ENCODE data around the gene TAF11.

TAF11 gene

GRCh38 chr6:34865107-34865506 lies 22.7 kb downstream of the TAF11 start:
- TF ChIP-seq CTCF (IDR thresholded peaks at IDR 0.05; ENCODE audit: insufficient read depth, missing control alignments), result no peak
- FAIRE-seq, result no peak
- no peak for DNase-seq (ENCODE audit: insufficient read length, low spot score)

DNA sequence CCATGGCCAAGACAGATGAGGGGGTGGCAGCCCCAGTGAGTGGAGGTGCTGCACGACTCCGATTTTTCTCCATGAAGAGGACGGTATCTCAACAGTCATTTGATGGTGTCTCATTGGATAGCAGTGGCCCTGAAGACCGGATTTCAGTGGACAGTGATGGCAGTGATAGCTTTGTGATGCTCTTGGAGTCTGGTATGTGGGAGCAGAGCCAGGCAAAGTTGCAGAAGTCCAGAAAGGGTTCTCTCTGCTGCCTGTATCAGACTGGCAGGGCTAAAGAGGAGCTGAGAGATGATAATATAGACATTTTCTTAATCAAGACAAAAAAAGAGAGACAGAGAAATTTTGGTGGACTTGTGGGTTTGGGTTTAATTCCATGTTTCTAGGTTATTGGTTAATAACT lies 23.8 kb downstream of the TAF11 start:
- DNase-seq (ENCODE audit: insufficient read length, low spot score) (no peak), FAIRE-seq (no peak)
- no peak for TF ChIP-seq CTCF (IDR thresholded peaks at IDR 0.05; ENCODE audit: insufficient read depth, missing control alignments)

GRCh38 chr6:34860776-34861175 lies 27.1 kb downstream of the TAF11 start:
- FAIRE-seq (no peak), DNase-seq (ENCODE audit: insufficient read length, low spot score) (no peak)
- no peak for TF ChIP-seq CTCF (IDR thresholded peaks at IDR 0.05; ENCODE audit: insufficient read depth, missing control alignments)

- FAIRE-seq (no peak), DNase-seq (ENCODE audit: insufficient read length, low spot score) (no peak)
- no peak for TF ChIP-seq CTCF (IDR thresholded peaks at IDR 0.05; ENCODE audit: insufficient read depth, missing control alignments)
These were observed 27.9 kb downstream of the TAF11 start for GRCh38 chr6:34859951-34860350.

DNA sequence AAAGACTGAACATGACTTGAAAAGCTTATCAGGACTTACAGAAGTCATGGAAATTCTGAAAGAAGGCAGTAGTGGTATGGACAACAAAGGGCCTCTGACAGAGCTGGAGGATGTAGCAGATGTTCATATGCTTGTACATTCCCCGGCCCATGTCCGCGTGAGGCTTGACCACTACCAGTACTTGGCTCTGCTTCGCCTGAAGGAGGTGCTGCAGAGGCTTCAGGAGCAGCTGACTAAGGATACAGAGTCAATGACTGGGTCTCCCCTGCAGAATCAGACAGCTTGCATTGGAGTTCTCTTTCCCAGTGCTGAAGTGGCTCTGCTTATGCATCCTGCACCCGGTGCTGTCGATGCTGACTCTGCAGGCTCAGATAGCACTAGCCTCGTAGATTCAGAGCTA lies 29.2 kb downstream of the TAF11 start:
- no peak for TF ChIP-seq CTCF (IDR thresholded peaks at IDR 0.05; ENCODE audit: insufficient read depth, missing control alignments)
- DNase-seq (ENCODE audit: insufficient read length, low spot score) (no peak), FAIRE-seq (no peak)

- FAIRE-seq (no peak), DNase-seq (ENCODE audit: insufficient read length, low spot score) (no peak)
- TF ChIP-seq CTCF (IDR thresholded peaks at IDR 0.05; ENCODE audit: insufficient read depth, missing control alignments), result no peak
These were observed 32.4 kb downstream of the TAF11 start for GRCh38 chr6:34855463-34855862.

DNA sequence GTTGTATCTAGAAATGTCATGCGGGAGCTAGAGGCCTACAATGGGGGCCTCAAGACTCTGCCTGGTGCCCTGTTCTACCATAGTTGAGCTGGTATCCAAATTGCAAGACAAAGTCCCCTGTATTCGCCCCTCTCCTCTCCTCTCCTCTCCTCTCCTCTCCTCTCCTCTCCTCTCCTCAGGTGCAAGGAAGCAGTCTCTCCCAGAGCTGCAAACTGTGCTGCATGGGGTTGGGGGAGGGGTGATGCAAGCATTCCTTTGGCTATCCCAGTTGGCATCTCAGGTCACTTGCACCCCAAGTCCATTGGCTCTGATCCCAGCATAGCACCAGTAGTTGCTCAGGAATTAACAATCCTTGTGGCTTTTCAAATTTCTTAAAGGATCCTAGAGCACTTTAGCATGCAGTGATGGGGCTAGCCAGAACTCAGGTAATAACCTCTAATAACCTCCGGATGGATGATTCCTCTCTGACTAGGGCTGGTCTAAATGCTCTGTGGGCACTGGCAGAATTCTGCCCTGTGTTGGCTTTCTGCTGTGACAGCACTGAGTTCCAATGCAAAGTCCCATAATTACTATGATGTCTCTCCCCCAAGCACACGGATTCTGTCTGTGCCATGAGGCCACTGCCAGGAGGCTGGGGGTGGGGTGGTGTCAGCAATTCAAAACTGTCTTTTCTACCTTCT lies 35.3 kb downstream of the TAF11 start:
- no peak for FAIRE-seq
- no peak for DNase-seq (ENCODE audit: insufficient read length, low spot score)
- no peak for TF ChIP-seq CTCF (IDR thresholded peaks at IDR 0.05; ENCODE audit: insufficient read depth, missing control alignments)

Measured in D721Med (cell line).